Stimulated activated CD8-positive, alpha-beta memory T cell treated with anti-CD3 and anti-CD28 coated beads, Interleukin-15, amount 100 ng/mL, for 48 hours (primary cell): ENCODE measurements around the gene DNAH6.
A peak's percentile ranks its signal among the peaks of the same experiment; 100 is the strongest.
"Not testable (repeated sequence)": the region's sequence is repeated elsewhere in the genome, so short reads cannot be mapped to it uniquely, and the experiment has no call there.

Source experiments
- DNase-seq, 2 donors: peaks; one replicate each; pipeline ENCODE4 v3.0.0-alpha.2; 2020; ENCODE audit warnings: low read depth in 2 of 2

DNAH6 gene

DNA sequence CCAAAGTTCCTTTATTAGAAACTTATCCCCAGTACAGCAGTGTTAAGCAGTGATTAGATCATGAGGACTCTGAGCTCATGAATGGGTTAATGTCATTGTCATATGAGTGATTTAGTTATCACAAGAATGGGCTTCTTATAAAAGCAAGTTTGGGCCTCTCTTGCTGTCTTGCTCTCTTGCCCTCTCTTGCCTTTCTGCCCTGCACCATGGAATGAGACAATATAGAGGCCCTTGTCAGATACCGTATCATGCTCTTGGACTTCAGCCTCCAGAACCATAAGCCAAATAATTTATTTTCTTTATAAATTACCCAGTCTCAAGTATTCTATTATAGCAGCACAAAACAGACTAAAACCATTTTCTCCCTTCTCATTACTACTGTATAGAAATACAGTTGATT is 238.8 kb downstream of the DNAH6 start:
- no peak for DNase-seq

GRCh38 chr2:84757648-84758047 is 241.3 kb downstream of the DNAH6 start:
- no peak for DNase-seq

GRCh38 chr2:84766791-84767190 is 250.5 kb downstream of the DNAH6 start:
- no peak for DNase-seq

- DNase-seq: no peak
Measured at GRCh38 chr2:84768840-84769239, 252.5 kb downstream of the DNAH6 start.

DNA sequence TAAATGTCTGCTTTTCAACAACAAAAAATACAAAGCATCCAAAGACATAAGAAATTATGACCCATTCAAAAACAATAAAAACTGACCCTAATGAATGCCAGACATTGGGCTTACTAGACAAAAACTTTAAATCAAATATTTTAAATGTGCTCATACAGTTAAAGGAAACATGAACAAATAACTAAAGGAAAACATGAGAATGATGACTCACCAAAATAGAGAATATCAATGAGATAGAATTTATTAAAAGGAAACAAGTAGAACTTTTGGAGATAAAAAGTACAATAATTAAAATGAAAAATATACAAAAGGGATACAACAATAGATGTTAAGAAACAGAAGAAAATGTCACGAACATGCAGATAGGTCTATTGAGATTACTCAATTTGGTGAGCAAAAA is 254.0 kb downstream of the DNAH6 start:
- no peak for DNase-seq

DNA sequence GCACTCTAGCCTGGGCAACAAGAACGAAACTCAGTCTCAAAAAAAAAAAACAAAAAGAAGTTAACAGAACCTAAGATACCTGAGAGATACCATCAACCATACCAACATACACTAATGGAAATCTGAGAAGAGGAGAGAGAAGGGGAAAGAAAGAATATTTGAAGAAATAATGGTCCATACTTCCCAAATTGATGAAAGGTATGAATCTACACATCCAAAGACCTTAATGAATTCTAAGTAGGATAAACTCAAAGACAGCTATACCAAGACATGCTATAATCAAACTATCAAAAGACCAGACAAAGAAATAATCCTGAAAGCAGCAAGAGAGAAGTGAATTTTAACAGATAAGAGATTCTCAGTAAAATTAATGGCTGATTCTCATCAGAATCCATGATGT is 255.0 kb downstream of the DNAH6 start:
- DNase-seq: no peak

DNA sequence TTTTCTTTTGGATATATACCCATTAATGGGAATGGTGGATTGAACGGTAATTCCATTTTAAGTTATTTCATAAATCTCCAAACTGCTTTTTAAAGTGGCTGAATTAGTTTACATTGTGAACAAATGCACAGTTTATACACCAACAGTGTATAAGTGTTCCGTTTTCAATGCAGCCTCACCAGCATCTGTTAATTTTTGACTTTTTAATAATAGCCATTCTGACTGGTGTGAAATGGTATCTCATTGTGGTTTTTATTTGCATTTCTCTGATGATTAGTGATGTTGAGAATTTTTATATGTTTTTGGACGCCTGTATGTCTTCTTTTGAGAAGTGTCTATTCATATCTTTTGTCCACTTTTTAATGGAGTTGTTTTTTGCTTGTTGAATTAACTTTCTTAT is 257.3 kb downstream of the DNAH6 start:
- not testable (repeated sequence) for DNase-seq

DNA sequence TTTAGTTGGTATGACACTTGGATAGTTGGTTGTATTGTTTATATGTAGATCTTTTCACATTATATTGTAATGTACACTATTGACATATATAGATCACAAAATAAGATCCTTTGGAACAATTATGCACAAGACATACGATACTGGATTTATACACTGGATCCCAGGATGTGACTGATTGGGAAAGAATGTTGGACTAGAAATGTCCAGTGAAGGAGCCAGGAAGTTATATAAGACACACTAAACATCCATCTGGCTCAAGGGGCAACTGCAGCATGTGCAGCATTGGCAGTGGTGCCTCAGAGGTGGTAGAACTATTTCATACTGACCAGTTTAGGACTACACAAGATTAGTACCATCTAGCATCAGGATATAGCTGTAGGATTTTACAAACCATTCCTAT is 259.7 kb downstream of the DNAH6 start:
- no peak for DNase-seq

DNA sequence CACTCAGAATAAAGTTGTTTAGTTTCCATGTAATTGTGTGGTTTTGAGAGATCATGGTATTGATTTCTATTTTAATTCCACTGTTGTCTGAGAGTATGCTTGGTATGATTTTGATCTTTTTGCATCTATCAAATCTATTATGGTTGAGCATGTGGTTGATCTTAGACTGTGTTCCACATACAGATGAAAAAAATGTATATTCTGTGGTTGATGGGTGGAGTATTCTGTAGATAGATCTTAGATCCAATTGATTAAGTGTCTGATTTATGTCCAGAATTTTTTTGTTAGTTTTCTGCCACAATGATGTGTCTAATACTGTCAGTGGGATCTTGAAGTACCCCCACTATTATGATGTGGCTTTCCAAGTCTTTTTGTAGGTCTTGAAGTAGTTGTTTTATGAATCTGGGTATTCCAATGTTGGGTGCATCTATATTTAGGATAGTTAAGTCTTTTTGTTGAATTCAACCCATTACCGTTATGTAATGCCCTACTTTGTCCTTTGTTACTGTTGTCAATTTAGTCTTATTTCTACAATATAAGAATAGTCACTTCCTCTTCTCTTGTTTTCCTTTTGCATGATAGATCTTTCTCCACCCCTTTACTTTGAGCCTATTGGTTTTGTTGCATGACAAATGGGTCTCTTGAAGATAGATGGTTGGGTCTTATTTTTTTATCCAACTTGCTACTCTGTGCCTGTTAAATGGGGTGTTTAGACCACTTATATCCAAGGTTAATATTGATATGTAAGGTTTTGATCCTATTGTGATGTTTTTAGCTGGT is 262.8 kb downstream of the DNAH6 start:
- no peak for DNase-seq

- DNase-seq: no peak
Measured at GRCh38 chr2:84779781-84780180, 263.5 kb downstream of the DNAH6 start.

GRCh38 chr2:84781942-84782716 is 265.8 kb downstream of the DNAH6 start:
- peak; percentile 40 to 48 for DNase-seq

- no peak for DNase-seq
Measured at GRCh38 chr2:84782717-84783442, 266.6 kb downstream of the DNAH6 start.

DNA sequence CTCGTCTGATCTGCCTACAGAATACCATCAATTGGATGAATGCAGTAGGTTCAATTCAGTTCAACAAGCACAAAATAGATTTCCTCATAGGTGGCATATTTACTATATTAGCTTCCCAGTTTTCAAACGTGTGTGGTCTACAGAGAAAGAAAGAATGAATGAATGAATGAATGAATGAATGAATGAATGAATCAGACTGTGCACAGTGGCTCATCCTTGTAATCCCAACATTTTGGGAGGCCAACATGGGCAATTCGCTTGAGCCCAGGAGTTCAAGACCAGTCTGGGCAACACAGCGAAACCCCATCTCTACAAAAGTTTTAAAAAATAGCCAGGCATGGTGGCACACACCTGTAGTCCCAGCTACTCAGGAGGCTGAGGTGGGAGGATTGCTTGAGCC is 269.7 kb downstream of the DNAH6 start:
- DNase-seq: no peak

- DNase-seq: no peak
Measured at GRCh38 chr2:84786601-84787000, 270.3 kb downstream of the DNAH6 start.

DNA sequence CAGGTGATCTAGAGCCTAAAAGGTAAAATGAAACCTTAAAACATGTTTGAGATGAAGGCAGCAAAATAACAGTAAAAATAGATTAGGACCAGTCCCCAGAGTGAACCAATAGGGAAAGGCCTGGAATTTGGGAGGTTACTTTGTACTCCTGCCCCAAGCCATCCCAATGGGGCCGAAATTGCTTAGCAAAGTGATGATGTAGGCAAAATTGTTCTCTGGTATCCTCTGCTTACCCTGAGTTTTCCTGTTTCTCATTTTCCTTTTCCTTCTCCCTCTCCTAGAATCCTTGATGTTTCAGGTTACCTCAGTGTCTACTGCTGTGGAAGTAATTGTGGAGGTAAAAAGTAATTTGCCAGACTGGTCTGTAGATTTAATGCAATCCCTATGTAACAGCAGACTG is 271.7 kb downstream of the DNAH6 start:
- no peak for DNase-seq

GRCh38 chr2:84788498-84788897 is 272.2 kb downstream of the DNAH6 start:
- no peak for DNase-seq

GRCh38 chr2:84792856-84793522 is 276.7 kb downstream of the DNAH6 start:
- DNase-seq: no peak

DNA sequence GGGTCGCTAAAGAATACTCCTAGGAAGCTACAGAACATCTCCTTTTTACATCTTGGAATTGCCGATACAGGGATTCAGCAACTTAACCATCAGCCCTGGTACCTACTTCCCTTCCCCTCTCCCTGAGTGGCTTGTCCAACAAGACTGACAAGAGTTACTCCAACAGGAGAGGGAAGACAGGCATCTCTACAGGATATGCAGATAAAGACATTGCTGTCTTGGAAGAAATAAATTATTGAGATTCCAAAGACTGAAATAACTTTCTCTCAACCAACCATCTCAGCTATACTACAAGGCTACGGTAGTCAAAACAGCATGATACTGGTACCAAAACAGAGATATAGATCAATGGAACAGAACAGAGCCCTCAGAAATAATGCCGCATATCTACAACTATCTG is 277.3 kb downstream of the DNAH6 start:
- no peak for DNase-seq

DNA sequence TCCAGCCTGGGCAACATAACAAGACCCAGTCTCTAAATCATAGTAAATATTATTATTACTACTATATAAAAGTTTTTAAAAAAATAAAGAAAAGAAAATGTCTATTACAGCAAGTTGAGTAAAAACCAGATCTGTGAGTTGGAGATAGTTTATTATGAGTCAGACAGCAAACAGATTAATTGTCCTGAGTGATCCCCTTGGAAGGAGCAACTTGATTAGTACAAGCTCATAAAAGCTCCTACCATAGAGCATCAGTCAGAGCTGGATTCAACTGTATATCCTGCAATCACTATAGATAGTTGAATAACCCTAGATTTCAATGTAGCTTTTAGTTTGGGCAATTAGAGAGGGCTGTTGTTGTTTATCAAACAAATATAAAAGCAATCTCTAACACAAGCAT is 280.5 kb downstream of the DNAH6 start:
- DNase-seq: no peak

- DNase-seq: no peak
Measured at GRCh38 chr2:84797271-84797670, 281.0 kb downstream of the DNAH6 start.

DNA sequence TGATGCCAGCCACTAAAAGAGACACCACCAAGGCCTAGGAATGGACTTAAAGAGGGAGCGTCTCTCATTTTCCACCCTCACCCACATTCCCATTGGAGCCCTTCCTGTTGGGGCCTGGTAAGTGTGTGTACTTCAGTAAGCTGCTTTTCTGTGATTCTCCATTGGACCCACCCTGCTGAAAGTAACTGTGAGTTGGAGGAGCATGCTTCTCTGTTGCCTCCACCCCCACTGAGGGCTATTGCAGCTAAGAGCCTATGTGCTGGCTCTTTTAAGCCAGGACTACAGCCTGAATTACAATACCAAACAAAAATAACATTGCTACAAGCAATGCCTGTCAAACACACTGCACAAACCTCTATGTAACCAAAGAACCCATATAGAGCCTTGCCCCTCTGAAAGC is 283.5 kb downstream of the DNAH6 start:
- no peak for DNase-seq

DNA sequence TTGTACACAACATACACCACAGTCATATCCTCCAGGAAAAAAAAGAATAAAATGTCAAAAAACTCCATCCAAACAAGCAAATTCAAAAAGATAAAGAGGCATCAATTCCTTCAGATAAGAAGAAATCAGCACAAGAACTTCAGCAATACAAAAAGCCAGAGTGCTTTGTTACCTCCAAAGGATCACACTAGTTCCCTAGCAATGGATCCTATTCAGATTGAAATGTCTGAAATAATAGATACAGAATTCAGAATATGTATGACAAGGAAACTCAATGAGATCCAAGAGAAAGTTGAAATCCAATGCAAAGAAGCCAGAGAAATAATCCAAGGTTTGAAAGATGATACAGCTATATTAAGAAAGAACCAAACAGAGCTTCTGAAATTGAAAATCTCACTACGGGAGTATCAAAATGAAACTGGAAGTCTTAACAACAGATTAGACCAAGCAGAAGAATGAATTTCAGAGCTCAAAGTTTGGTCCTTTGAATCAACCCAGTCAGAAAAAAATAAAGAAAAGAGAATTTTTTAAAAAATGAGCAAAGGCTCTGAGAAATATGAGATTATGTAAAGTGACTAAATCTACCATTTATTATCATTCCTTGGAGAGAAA is 284.0 kb downstream of the DNAH6 start:
- no peak for DNase-seq
